Astrocyte of the spinal cord (primary cell): ENCODE measurements around the gene SRPX.

Source experiments
- DNase-seq: peaks from one replicate; pipeline ENCODE4 v3.0.0; 2011; ENCODE audit warnings: low read depth, low spot score
- H3K4me3 ChIP-seq: 2 replicates; pipeline ENCODE4 v1.5.1; 2011; ENCODE audit warnings: low read depth, mild to moderate bottlenecking, low read length, moderate library complexity
- in situ Hi-C: cut with HindIII; loops from 2 replicates; pipeline ENCODE4 v1.10.0; 2017; ENCODE audit warnings: low sequenced_read_pairs
- TF ChIP-seq, protein P1 (sequence below): IDR thresholded peaks from 2 replicates; pipeline ENCODE4 v1.5.1; 2012; ENCODE audit warnings: low read depth, mild to moderate bottlenecking, low read length, inconsistent platforms

Gene SRPX

DNA sequence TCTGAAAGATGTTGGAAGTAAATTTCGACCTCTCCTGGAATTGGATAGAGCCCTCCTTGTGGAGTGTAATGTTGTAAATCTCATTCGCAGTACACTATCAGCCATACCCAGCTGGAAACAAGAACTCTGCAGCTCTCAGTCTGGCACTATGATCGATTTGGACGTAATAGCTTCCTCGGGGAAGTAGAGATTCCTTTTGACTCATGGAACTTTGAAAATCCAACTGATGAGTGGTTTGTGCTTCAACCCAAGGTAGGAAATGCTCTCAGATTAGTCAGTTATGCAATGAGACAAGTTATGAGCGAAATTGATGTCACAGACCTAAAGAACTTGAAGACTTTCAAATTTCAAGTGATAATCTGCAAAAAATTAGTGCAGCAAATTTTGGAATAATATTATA is 110.4 kb downstream of the SRPX start:
- TF ChIP-seq, protein P1, sequence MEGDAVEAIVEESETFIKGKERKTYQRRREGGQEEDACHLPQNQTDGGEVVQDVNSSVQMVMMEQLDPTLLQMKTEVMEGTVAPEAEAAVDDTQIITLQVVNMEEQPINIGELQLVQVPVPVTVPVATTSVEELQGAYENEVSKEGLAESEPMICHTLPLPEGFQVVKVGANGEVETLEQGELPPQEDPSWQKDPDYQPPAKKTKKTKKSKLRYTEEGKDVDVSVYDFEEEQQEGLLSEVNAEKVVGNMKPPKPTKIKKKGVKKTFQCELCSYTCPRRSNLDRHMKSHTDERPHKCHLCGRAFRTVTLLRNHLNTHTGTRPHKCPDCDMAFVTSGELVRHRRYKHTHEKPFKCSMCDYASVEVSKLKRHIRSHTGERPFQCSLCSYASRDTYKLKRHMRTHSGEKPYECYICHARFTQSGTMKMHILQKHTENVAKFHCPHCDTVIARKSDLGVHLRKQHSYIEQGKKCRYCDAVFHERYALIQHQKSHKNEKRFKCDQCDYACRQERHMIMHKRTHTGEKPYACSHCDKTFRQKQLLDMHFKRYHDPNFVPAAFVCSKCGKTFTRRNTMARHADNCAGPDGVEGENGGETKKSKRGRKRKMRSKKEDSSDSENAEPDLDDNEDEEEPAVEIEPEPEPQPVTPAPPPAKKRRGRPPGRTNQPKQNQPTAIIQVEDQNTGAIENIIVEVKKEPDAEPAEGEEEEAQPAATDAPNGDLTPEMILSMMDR = no peak
- DNase-seq = peak; percentile 8
- no peak overlapping the region for H3K4me3 ChIP-seq
- in situ Hi-C loops = no loop called here

DNA sequence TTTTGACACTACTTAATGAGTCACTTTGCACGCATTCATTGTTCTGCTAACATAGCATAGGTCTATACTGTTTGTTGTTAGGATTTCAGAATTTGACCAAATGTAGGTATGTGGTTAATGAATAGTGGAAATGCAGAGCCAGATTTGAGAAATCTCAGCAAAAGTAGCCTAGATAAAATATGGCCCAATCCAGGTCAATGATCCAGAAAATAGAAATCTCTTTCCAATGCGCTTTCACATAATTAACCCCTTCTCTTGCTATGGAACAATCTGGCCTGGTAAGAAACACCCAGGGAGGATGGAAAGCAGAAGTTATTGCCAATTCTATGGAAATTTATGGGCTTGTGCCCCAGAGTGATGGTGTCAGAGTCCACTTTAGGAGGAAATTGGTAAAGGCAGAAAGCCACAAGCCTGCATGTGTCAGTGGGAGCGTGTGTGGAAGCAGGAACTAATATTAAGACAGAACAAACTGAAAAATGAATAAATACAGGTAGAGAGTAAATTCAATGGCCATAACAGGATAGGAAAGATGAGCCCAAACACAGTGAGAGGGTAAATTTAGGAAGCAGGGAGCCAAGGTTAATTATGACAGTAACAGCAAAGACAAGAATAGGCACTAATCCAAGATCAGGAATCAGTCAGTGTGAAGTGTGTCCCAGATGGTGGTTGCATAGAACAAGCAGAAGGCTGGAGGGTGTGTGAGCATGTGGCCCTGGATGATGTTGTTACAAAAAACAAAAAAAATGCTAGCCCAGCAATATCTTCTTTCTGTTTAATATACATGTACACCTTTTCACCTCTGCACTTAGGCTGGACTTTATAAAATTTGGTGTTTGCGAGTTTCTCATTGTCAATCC is 111.4 kb downstream of the SRPX start:
- H3K4me3 ChIP-seq = no peak overlapping the region
- in situ Hi-C loops = no loop called here
- TF ChIP-seq, protein P1 = no peak
- no peak for DNase-seq

DNA sequence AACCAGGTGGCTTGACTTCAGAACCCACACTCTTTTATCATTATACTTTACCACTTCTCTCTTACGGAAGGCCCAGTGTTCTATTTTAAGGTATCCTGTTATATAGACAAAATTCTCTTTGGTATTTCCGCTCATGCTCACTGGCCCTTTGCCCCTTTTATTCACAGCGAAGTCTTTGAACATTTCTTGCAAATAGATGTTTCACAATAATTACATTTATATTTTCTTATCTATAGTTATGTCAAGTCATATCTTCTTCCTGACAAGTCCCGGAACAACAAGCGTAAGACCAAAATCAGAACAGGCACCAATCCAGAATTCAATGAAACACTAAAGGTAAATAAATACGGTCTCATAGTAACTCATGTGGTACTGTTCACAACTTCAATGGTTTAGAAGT is 112.3 kb downstream of the SRPX start:
- no peak overlapping the region for H3K4me3 ChIP-seq
- TF ChIP-seq, protein P1 = no peak
- in situ Hi-C loops = no loop called here
- no peak for DNase-seq

DNA sequence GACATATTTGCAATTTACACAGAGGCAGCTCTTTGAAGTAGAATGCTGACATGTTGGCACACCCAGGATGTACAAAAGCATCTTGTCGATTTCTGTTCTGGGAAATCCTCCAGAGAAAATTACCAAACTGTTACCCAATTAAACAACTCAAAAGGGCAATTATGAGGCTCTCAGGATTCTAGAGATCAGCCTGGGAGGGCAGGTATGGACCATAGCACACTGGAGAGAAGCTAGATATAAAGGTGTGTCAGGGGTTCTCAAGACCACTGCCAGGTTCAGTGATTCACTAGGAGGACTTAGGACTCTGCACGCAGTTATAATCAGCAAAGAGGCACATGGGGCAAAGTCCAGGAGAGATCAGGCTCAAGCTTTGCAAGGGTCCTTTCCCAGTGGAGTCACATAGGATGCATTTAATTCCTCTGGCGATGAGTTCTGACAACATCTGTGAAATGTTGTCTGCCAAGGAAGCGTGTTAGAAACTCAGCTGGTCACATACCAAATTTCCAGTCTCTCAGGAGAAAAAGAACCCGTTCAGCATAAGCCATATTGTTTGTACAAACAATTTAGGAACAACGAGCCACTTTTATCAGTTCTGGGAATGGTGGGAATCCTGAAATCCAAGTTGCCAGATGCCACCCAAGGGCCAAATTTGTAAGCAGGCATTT is 113.5 kb downstream of the SRPX start:
- DNase-seq = no peak
- in situ Hi-C loops = no loop called here
- TF ChIP-seq, protein P1 = no peak
- H3K4me3 ChIP-seq = no peak overlapping the region

DNA sequence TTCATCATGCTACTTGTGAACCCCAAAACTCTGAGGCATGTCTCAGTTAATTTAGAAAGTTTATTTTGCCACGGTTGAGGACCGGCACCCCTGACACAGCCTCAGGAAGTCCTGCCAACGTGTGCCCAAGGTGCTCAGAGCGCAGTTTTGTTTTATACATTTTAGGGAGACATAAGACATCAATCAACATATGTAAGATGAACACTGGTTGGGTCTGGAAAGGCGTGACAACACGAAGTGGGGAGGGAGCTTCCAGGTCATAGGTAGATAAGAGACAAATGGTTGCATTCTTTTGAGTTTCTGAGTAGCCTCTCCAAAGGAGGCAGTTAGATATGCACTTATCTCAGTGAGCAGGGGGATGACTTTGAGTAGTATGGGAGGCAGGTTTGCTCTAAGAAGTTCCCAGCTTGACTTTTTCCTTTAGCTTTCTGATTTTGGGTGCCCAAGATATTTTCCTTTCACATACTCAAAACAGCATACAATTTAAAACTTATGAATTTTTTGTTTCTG is 115.4 kb downstream of the SRPX start:
- in situ Hi-C loops = no loop called here
- no peak for DNase-seq
- H3K4me3 ChIP-seq = no peak overlapping the region
- TF ChIP-seq, protein P1 = no peak

DNA sequence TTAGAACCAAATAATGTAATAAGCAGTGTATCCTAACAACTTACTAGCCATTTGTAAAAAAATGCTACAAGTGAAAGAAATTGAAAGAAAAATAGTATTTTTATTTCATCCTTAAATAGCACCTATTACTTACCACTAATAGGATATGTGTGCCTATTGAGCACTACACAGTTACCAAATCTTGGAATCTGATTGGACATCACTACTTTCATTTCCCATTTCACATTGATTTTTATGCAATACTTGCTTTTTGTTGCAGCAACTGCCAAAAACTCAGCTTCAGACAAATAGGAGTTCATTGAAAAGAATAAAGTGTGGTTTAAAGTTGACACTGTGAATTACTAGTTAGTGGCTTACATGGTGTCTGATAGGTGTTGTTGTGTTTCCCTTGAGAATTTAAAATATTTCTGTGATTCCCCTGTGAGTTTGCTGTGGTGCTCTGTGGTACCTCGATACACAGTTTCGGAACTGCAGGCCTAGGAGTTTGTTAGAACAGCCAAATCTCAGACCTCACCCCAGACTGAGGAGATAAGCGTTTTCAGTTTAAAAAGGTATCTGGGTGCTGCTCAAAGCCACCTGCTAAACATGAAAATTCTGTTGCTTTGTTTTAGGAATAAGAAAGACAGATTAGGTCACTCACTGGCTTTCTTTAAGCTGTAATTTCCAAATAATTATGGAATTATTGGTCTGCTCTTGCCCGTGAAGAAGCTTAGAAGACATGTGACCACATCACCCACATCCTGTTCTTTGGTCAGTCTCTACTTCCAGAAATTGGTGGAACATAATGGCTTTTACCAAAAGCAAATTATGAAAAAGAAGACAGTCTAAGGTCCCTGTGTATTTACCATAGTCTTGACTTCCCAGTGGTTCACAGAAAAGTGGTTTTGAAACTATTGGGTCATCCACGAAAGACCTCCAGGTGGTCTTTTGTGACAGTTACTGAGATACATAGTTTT is 116.5 kb downstream of the SRPX start:
- no peak for DNase-seq
- TF ChIP-seq, protein P1 = no peak
- in situ Hi-C loops = no loop called here

More for the DNA sequence above, 116.5 kb downstream of the SRPX start:
- no peak overlapping the region for H3K4me3 ChIP-seq
